ENCODE data around the gene CCR4. TPM values are rescaled to one million over a fixed set of nuclear protein-coding genes. Genes with fewer than 3 reads are reported as not detected.

CCR4 gene
- total RNA-seq, 1 experiment from 2014 or later: not detected

GRCh38 chr3:32958509-32958908 is 7.1 kb downstream of the CCR4 start:
- ChIA-PET CTCF (no interaction called here), RAD21 (ENCODE audit: low non-redundant PET in 1 of 2, low total read pairs in 2 of 2, uncharacterized antibody in 2 of 2, unreplicated experiment in 2 of 2) (no interaction called here), POLR2A (no interaction called here)
- intact Hi-C loops (cut with micrococcal nuclease): no loop called here
- Histone ChIP-seq H3K27ac (ENCODE audit: low read depth, low read length) (no peak overlapping the region), H3K9me3 (ENCODE audit: control insufficient read depth in 1 of 2, insufficient read depth in 1 of 2, low read depth in 1 of 2, low read length in 2 of 2) (no peaks in the 10 kb centered on the region), H3K9ac (ENCODE audit: low read length) (no peak overlapping the region), H3K4me3 (replicated peaks in 1 of 2; ENCODE audit: low read depth in 1 of 2, low read length in 2 of 2) (no peak overlapping the region), H3K9me2 (ENCODE audit: insufficient read depth) (no peaks in the 10 kb centered on the region), H2AFZ (ENCODE audit: low read depth, low read length, poor library complexity, severe bottlenecking) (no peak overlapping the region), H4K20me1 (ENCODE audit: insufficient read depth) (no peaks in the 10 kb centered on the region), H3K4me1 (ENCODE audit: control insufficient read depth in 1 of 2, insufficient read depth in 2 of 2, low read length in 2 of 2) (no peaks in the 10 kb centered on the region), H3K4me2 (ENCODE audit: low read length) (no peak overlapping the region), H3K79me2 (ENCODE audit: insufficient read depth, low read length) (no peaks in the 10 kb centered on the region), H3K36me3 (ENCODE audit: control insufficient read depth in 1 of 2, insufficient read depth in 2 of 2, low read length in 2 of 2) (no peaks in the 10 kb centered on the region), H3K27me3 (ENCODE audit: insufficient read depth, low read length) (no peaks in the 10 kb centered on the region)
- no peak for TF ChIP-seq TCF7L2 (IDR thresholded peaks at IDR 0.05; ENCODE audit: borderline replicate concordance, extremely low read depth, insufficient read depth, insufficient read length)
- no peak for TF ChIP-seq RAD21 (IDR thresholded peaks at IDR 0.05; ENCODE audit: low read depth)
- no peak for TF ChIP-seq FOSL1 (IDR thresholded peaks at IDR 0.05; ENCODE audit: low read depth)
- TF ChIP-seq EGR1 (IDR thresholded peaks at IDR 0.05; ENCODE audit: low read depth): no peak
- no peak for TF ChIP-seq YY1 (IDR thresholded peaks at IDR 0.05; ENCODE audit: extremely low read depth, insufficient replicate concordance, low read depth, low read length)
- TF ChIP-seq ELF1 (IDR thresholded peaks at IDR 0.05; ENCODE audit: borderline replicate concordance, low read depth): no peak
- no peak for TF ChIP-seq JUND (IDR thresholded peaks at IDR 0.05)
- TF ChIP-seq EZH2phosphoT487 (IDR thresholded peaks at IDR 0.05; ENCODE audit: borderline replicate concordance): no peak
- TF ChIP-seq SRF (IDR thresholded peaks at IDR 0.05; ENCODE audit: low read depth): no peak
- no peak for TF ChIP-seq SIN3A (IDR thresholded peaks at IDR 0.05; ENCODE audit: low read depth)
- no peak for TF ChIP-seq POLR2A (IDR thresholded peaks at IDR 0.05; ENCODE audit: borderline replicate concordance, extremely low read depth, insufficient read depth, insufficient read length)
- TF ChIP-seq POLR2AphosphoS5 (IDR thresholded peaks at IDR 0.05; ENCODE audit: low read depth, low read length): no peak
- TF ChIP-seq ATF3 (IDR thresholded peaks at IDR 0.05): no peak
- TF ChIP-seq ZBTB33 (IDR thresholded peaks at IDR 0.05; ENCODE audit: extremely low read depth, insufficient replicate concordance, low read length): no peak
- TF ChIP-seq CBX3 (IDR thresholded peaks at IDR 0.05; ENCODE audit: low read depth): no peak
- no peak for TF ChIP-seq CTCF (IDR thresholded peaks at IDR 0.05 in 2 of 3, conservative IDR thresholded peaks at IDR 0.05 in 1 of 3; ENCODE audit: borderline replicate concordance in 1 of 3, insufficient read depth in 1 of 3, low read depth in 2 of 3, low read length in 2 of 3)
- TF ChIP-seq SP1 (IDR thresholded peaks at IDR 0.05; ENCODE audit: low read depth): no peak
- no peak for ATAC-seq
- no TSS peak for BruUV-seq (replicated peaks)
- DNase-seq (ENCODE audit: low read depth, low spot score): no peak

Measured in HCT116 (cell line).